Activated naive CD8-positive, alpha-beta T cell treated with anti-CD3 and anti-CD28 coated beads for 36 hours (primary cell): Measurements from ENCODE around the gene FYTTD1. TPM values are rescaled to one million over a fixed set of nuclear protein-coding genes. Genes with fewer than 3 reads are reported as not detected.
"Not testable (repeated sequence)": the region's sequence is repeated elsewhere in the genome, so short reads cannot be mapped to it uniquely, and the experiment has no call there.

Source experiments
- DNase-seq: peaks from one replicate; pipeline ENCODE4 v3.0.0; 2021
- H3K27ac Mint-ChIP-seq: one replicate; pipeline ENCODE4 v1.8.0; 2022; ENCODE audit warnings: mild to moderate bottlenecking, moderate library complexity, mixed read lengths
- H3K27me3 Mint-ChIP-seq: one replicate; pipeline ENCODE4 v1.8.0; 2022; ENCODE audit warnings: mild to moderate bottlenecking, mixed read lengths
- H3K36me3 Mint-ChIP-seq: one replicate; pipeline ENCODE4 v1.8.0; 2021; ENCODE audit warnings: mild to moderate bottlenecking, mixed read lengths
- H3K4me1 Mint-ChIP-seq: one replicate; pipeline ENCODE4 v1.8.0; 2021; ENCODE audit warnings: mixed read lengths
- H3K4me3 Mint-ChIP-seq: one replicate; pipeline ENCODE4 v1.8.0; 2022; ENCODE audit warnings: mild to moderate bottlenecking, moderate library complexity, mixed read lengths
- H3K9me3 Mint-ChIP-seq: one replicate; pipeline ENCODE4 v1.8.0; 2022; ENCODE audit warnings: mixed read lengths
- total RNA-seq, 2 experiments: library from RNA; stranded (reverse); gene quantifications; one replicate each; pipeline ENCODE4 v1.2.3, GENCODE V29; 2021

The FYTTD1 gene, protein sequence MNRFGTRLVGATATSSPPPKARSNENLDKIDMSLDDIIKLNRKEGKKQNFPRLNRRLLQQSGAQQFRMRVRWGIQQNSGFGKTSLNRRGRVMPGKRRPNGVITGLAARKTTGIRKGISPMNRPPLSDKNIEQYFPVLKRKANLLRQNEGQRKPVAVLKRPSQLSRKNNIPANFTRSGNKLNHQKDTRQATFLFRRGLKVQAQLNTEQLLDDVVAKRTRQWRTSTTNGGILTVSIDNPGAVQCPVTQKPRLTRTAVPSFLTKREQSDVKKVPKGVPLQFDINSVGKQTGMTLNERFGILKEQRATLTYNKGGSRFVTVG
- 10 to 100 TPM; 23.2 to 25.0 TPM for total RNA-seq

DNA sequence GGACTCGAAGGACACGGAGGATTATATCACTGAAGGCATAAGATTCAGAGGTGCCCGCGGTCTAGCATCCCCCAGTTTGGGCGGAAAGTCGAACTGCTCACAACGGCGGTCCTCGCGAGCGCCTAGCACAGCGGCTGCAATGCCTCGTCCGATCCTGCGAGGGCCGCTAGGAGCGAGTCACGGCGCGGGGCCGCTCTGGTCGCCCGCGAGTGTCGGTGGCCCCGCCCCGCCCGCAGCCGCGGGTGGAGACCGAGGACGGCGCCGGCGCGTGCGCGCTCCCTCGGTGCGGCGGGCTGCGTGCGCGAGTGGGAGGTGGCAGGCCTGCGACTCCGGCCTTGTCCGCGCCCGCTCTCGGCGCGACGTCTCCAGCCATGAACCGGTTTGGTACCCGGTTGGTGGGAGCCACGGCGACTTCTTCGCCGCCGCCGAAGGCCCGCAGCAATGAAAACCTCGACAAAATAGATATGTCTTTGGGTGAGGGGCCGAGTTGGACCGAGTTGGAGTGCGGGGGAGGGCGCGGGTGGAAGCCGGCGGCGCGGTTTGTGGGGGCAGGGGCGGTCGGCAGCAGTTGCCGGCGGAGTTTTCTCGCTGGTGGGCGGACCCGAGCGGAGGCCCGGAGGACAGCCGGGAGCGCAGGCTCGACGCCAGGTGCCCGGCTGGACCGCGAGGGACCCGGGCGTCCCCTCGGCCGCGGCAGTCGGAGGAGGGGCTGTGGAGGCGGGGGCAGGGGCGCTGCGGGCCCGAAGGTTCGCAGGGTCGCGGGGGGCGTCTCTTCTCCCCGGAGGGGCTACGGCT is at the start of gene FYTTD1:
FYTTD1 (plus strand) TSS at position 283 of the 795 bp plus-strand sequence; CDS start at position 372, 89 bp downstream.
- H3K27me3 Mint-ChIP-seq, result no peaks in the 10 kb centered on the region
- H3K4me3 Mint-ChIP-seq, result peak within 1 kb of the TSS; percentile 90
- peak within 1 kb of the TSS; percentile 87 for H3K27ac Mint-ChIP-seq
- peaks cover 26% of the 10 kb centered on the region for H3K4me1 Mint-ChIP-seq
- peak; percentile 87 for DNase-seq
- H3K9me3 Mint-ChIP-seq, result no peaks in the 10 kb centered on the region
- no peaks in the 10 kb centered on the region for H3K36me3 Mint-ChIP-seq

DNA sequence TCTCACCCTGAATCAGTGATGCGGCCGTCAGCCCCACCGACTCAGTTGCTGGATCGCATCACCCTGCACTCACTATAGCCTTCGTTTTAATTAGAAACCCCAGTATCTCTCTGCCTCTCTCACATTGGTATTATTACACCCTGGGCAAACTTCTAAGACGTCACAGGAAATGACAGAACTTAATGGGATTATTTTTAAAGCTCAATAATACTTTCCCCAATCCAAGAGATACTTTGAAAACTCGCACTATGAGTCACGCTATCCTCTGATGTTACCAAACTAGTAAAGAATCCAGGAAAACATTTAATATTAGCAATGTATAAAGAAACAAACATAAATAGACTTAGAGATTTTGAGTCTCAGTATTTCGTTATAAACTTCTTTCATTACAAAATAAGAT is 49.6 kb upstream of the FYTTD1 start:
- Mint-ChIP-seq H3K27me3 (no peaks in the 10 kb centered on the region), H3K4me1 (no peaks in the 10 kb centered on the region), H3K36me3 (peaks cover 25% of the 10 kb centered on the region), H3K27ac (no peak overlapping the region), H3K4me3 (no peak overlapping the region), H3K9me3 (no peaks in the 10 kb centered on the region)
- DNase-seq, result no peak

DNA sequence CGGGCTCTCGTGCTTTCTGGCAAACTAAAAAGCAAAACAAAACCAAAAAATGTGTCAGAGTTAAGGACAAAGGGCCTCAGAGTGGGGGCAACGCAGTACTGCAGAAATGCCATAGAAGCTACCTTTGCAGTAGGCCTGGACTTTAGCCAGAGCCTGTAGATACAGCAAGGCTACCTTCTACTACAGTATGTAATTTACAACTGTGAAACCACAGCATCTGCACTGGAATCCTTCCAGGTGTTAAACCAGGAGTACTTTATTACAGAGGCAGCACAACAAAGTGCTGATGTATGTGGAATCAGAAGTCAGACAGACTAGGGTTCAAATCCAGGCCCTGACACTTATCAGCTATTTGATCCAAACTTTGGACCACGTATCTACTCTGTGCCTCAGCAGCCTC is 47.8 kb upstream of the FYTTD1 start:
- no peak overlapping the region for H3K4me3 Mint-ChIP-seq
- H3K36me3 Mint-ChIP-seq, result peaks cover 22% of the 10 kb centered on the region
- H3K27ac Mint-ChIP-seq, result no peak overlapping the region
- no peak for DNase-seq
- H3K4me1 Mint-ChIP-seq, result no peaks in the 10 kb centered on the region
- H3K9me3 Mint-ChIP-seq, result no peaks in the 10 kb centered on the region
- no peaks in the 10 kb centered on the region for H3K27me3 Mint-ChIP-seq

DNA sequence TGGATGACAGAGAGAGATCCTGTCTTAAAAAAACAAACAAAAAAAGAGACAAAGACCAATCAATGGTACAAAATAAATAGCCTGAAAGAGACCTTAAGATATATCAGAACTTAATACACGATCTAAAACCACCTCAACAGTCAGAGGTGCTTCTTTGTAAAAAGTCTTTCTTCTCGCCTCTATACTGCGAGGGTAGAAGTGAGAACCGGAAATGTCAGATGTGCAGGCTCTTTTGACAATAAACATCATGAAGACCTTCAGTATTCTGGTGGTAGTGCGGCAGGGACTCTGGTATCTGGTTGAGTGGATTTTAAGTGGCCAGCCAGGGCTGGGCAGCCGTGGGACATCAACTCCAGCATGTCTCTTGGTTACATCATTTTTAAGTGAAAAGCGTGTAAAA is 43.0 kb upstream of the FYTTD1 start:
- no peaks in the 10 kb centered on the region for H3K27me3 Mint-ChIP-seq
- peaks cover 4% of the 10 kb centered on the region for H3K4me1 Mint-ChIP-seq
- H3K9me3 Mint-ChIP-seq, result no peaks in the 10 kb centered on the region
- no peak for DNase-seq
- no peak overlapping the region for H3K4me3 Mint-ChIP-seq
- H3K27ac Mint-ChIP-seq, result no peak overlapping the region
- H3K36me3 Mint-ChIP-seq, result peaks cover 4% of the 10 kb centered on the region

DNA sequence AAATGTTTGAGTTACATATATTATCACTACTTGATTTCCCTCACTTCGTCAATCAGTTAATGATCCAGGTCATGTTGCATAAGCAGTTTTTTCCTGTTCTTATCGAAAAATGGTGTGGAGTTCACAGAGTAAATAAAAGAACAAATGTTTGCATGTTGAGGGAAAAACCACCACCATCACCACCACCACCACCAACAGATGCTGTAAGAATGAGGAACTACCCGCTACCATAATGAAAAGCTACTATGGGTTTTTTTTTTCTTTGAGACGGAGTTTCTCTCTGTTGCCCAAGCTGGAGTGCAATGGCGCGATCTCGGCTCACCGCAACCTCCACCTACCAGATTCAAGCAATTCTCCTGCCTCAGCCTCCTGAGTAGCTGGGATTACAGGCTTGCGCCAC is 40.5 kb upstream of the FYTTD1 start:
- no peak overlapping the region for H3K4me3 Mint-ChIP-seq
- no peaks in the 10 kb centered on the region for H3K9me3 Mint-ChIP-seq
- peaks cover 24% of the 10 kb centered on the region for H3K4me1 Mint-ChIP-seq
- H3K27me3 Mint-ChIP-seq, result no peaks in the 10 kb centered on the region
- no peak for DNase-seq
- H3K36me3 Mint-ChIP-seq, result peaks cover 8% of the 10 kb centered on the region
- H3K27ac Mint-ChIP-seq, result no peak overlapping the region

DNA sequence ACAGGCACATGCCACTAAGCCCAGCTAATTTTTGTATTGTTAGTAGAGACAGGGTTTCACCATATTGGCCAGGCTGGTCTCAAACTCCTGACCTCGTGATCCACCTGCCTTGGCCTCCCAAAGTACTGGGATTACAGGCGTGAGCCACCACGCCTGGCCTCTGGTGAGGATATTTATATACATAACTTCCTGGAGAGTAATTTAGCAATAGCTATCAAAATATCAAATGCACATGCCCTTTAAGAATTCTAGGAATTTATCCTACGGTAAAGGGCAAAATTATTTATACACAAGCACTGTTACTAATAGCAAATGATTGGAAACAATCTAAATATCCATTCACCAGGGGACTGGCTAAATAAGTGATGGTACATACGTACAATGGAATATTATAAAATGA is 38.7 kb upstream of the FYTTD1 start:
- peaks cover 25% of the 10 kb centered on the region for H3K4me1 Mint-ChIP-seq
- H3K36me3 Mint-ChIP-seq, DNase-seq, H3K27ac Mint-ChIP-seq, H3K4me3 Mint-ChIP-seq, H3K9me3 Mint-ChIP-seq, H3K27me3 Mint-ChIP-seq: not testable (repeated sequence)

DNA sequence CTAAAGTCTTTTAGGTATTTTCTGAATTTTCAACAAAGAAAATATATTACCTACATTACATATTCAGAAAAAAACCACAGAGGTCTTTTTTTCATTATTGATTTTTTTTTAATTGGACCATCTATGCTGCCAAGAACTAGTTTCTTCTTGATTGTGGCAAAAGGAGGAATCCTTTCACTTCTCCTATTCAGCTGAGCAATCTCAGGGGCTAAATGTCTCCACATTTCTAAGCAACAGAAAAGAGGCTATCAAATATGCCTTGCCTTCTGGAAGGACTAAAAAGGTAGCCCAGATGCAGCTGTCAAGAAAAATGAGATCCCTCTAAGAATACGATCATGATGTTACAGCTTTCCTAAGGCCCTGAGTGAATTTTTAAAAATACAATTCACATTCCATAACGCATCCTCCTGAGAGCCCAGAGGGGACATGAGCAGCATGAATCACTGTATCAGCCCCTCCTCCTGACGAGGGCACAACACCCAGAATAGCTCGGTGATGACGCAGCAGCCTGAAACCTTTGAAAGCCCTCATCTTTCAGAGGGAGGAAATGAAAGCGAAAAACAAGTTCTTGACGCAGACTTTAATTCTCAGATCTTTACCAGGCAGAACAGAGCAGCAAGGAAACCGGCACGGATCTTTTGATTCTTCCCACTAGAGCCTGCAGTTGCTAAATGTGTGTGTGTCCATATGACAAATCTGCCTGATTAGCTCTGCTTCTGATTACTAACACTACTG is 37.5 kb upstream of the FYTTD1 start:
- no peaks in the 10 kb centered on the region for H3K27me3 Mint-ChIP-seq
- peak overlapping the region; percentile 67 for H3K4me3 Mint-ChIP-seq
- peak; percentile 86 for DNase-seq
- no peaks in the 10 kb centered on the region for H3K9me3 Mint-ChIP-seq
- peaks cover 25% of the 10 kb centered on the region for H3K4me1 Mint-ChIP-seq
- peak overlapping the region; percentile 95 for H3K27ac Mint-ChIP-seq
- peaks cover 11% of the 10 kb centered on the region for H3K36me3 Mint-ChIP-seq

DNA sequence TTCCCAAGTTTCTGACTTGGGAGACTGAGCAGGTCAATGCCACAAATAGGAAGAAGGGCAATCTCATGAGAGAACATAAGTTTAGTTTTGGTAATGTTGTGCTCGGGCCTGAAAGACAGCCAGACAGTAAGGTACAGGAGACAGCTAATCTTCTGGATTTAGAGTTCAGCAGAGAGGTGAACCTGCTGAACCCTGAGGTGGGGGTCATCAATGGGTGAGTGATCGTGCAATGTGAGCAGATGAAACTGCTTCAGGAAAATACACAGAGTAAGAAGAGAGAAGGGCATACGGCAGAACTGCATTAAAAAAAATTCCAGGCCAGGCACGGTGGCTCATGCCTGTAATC is 36.2 kb upstream of the FYTTD1 start:
- no peaks in the 10 kb centered on the region for H3K9me3 Mint-ChIP-seq
- H3K4me1 Mint-ChIP-seq, result peaks cover 25% of the 10 kb centered on the region
- H3K36me3 Mint-ChIP-seq, result peaks cover 19% of the 10 kb centered on the region
- no peaks in the 10 kb centered on the region for H3K27me3 Mint-ChIP-seq
- no peak overlapping the region for H3K4me3 Mint-ChIP-seq
- no peak for DNase-seq
- H3K27ac Mint-ChIP-seq, result peak overlapping the region; percentile 95

DNA sequence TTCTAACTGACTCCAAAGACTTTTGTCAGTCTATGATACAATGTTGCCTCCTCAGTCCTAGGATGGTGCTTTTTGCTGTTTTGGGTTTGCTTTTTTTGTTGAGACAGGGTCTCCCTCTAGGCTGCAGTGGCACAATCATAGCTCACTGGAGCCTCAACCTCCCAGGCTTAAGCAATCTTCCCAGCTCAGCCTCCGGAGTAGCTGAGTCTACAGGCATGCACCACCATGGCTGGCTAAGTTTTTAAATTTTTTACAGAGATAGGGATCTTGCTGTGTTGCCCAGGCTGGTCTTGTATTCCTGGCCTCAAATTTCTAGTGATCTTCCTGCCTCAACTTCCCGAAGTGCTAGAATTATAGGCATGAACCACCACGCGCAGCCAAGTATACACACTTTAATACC is 35.4 kb upstream of the FYTTD1 start:
- no peak overlapping the region for H3K4me3 Mint-ChIP-seq
- no peaks in the 10 kb centered on the region for H3K27me3 Mint-ChIP-seq
- H3K4me1 Mint-ChIP-seq, result peaks cover 25% of the 10 kb centered on the region
- no peak overlapping the region for H3K27ac Mint-ChIP-seq
- no peaks in the 10 kb centered on the region for H3K9me3 Mint-ChIP-seq
- H3K36me3 Mint-ChIP-seq, result peaks cover 19% of the 10 kb centered on the region
- no peak for DNase-seq

DNA sequence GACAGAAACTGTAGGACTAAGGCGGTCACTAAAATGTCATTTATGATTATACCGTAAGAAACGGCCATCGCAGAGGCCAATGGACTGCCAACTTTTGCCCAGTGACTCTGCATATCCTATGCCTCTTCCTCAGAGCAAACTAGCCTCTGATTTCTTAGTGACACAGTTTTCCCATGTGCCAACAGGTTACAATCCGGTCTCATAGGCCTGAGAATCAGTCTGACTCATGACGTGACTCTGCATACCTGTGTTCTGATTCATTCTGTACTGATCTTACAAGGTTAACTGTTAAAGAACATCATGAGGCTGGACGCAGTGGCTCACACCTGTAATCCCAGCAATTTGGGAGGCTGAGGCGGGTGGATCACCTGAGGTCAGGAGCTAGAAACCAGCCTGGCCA is 30.8 kb upstream of the FYTTD1 start:
- Mint-ChIP-seq H3K4me3 (no peak overlapping the region), H3K9me3 (peaks cover 6% of the 10 kb centered on the region), H3K36me3 (peaks cover 31% of the 10 kb centered on the region), H3K27ac (no peak overlapping the region), H3K4me1 (peaks cover 2% of the 10 kb centered on the region), H3K27me3 (no peaks in the 10 kb centered on the region)
- DNase-seq, result no peak

DNA sequence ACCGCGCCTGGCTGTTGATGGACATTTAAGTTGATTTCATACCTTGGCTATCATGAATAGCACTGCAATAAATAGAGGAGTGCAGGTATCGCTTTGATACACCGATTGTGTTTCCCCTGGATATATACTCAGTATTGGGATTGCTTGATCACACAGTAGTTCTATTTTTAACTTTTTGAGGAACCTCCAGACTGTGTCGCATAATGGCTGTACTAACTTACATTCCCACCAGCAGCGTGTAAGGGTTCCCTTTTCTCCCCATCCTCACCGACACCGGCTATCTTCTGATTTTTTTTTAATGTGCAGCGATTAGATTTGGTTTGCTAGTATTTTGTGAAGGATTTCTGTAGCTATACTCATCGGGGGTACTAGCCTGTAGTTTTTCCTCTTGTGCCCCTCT is 29.0 kb upstream of the FYTTD1 start:
- Mint-ChIP-seq H3K27me3 (no peaks in the 10 kb centered on the region), H3K9me3 (peaks cover 6% of the 10 kb centered on the region), H3K36me3 (peaks cover 31% of the 10 kb centered on the region), H3K4me3 (no peak overlapping the region), H3K4me1 (peaks cover 3% of the 10 kb centered on the region), H3K27ac (no peak overlapping the region)
- no peak for DNase-seq

DNA sequence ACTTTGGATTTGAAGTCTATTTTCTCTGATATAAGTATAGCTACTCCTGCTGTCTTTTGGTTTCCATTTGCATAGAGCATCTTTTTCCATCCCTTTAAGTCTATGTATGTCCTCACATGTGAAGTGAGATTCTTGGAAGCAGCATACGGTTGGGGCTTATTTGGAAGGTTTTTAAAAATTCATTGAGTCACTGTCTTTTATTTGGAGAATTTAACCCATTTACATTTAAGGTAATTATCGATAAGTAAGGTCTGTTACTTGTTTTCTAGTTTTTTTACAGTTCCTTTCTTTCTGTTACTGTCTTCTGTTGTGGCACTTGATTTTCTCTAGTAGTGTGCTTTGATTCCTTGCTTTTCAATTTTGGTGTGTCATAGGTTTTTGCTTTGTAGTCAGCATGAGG is 26.9 kb upstream of the FYTTD1 start:
- no peak overlapping the region for H3K27ac Mint-ChIP-seq

DNA sequence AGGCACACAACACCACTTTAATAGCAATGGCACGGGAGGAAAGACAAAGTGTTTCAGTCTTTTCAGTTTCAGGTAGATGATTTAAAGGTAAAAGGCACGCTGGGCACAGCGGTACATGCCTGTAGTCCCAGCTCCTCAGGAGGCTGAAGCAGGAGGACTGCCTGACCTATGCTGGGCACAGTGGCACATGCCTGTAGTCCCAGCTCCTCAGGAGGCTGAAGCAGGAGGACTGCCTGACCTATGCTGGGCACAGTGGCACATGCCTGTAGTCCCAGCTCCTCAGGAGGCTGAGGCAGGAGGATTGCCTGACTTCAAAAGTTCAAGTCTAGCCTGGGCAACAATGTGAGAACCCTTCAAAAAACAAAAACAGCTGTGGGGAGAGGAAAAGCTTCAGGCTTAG is 21.8 kb upstream of the FYTTD1 start:
- DNase-seq, H3K4me3 Mint-ChIP-seq, H3K27ac Mint-ChIP-seq, H3K36me3 Mint-ChIP-seq, H3K27me3 Mint-ChIP-seq, H3K9me3 Mint-ChIP-seq: not testable (repeated sequence)
- peaks cover 10% of the 10 kb centered on the region for H3K4me1 Mint-ChIP-seq

More for the DNA sequence above, 26.9 kb upstream of the FYTTD1 start:
- Mint-ChIP-seq H3K9me3 (peaks cover 6% of the 10 kb centered on the region), H3K36me3 (peaks cover 19% of the 10 kb centered on the region), H3K27me3 (no peaks in the 10 kb centered on the region), H3K4me3 (no peak overlapping the region), H3K4me1 (peaks cover 3% of the 10 kb centered on the region)
- DNase-seq, result no peak

DNA sequence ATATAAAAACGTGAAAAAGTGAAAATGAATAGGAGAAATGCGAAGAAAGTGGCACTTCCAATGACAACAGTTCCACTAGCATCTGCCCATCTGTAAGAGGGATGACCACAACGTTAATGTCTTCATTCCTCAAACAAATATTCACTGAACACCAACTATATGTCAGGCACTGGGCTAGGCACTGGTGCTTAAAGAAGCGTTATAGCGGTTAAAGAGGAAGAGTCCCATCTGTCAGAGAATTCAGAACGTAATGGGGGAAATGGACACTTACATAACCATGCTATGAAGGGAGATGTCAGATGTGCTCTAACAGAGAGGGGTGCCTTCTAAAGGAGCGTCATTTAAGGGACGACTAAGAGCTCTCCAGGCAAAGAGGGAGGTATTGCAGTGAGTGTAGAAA is 21.2 kb upstream of the FYTTD1 start:
- Mint-ChIP-seq H3K4me1 (peaks cover 10% of the 10 kb centered on the region), H3K4me3 (no peak overlapping the region), H3K27ac (no peak overlapping the region), H3K27me3 (no peaks in the 10 kb centered on the region), H3K36me3 (peaks cover 7% of the 10 kb centered on the region), H3K9me3 (peaks cover under 1% of the 10 kb centered on the region)
- no peak for DNase-seq

DNA sequence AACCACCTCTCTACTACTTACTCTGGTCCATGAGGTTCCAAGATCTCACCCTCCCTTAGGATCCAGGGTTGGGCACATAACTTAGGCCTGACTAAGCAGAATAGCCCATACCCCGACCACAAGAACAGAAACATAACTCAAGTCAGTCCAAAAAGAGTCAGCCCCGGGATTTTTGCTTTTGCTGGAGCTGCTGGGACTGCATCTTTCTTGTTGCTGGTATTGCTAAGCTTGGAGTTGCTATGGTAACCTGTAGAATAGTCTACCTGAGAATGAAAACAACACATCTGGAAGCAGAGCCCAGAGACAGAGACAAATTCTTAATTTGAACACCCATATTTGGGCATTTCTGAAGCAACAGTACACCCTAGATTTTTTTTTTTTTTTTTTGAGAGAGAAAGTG is 19.5 kb upstream of the FYTTD1 start:
- peaks cover 12% of the 10 kb centered on the region for H3K36me3 Mint-ChIP-seq

More for the DNA sequence above, 19.5 kb upstream of the FYTTD1 start:
- Mint-ChIP-seq H3K4me1 (peaks cover 16% of the 10 kb centered on the region), H3K9me3 (no peaks in the 10 kb centered on the region), H3K27ac (no peak overlapping the region), H3K27me3 (no peaks in the 10 kb centered on the region), H3K4me3 (no peak overlapping the region)
- DNase-seq, result no peak
